ENCODE data around the gene CIDEA.

DNA sequence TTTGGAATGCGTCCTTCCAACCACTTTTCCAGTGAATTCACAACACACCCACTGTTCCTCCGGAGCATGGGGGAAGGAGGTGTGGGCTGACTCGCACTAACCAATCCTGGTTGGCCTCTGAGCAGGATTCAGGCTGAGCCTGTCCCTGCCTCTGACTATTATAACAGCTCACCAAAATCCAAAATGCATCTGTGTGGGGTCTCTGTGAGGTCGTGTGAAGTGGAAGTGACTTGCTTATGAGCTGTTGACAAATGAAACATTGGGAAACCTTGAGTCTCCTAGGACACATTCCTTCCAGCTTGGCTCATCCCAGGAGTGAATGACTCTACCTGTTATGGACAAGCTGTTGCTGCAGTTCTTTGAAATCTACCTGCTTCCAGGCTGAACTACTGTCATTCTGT is 1.5 kb downstream of the CIDEA start:
- TF ChIP-seq CTCF (IDR thresholded peaks at IDR 0.05) (no peak), POLR2A (IDR thresholded peaks at IDR 0.05) (no peak)

Data from testis (tissue), 2 donors.